Vagina (tissue), 2 donors: Measurements from ENCODE around the gene ADORA1. TPM values are rescaled to one million over a fixed set of nuclear protein-coding genes. Genes with fewer than 3 reads are reported as not detected.

ENCODE experiments used
- DNase-seq, 2 donors: peaks; one replicate each; pipeline ENCODE4 v3.0.0-alpha.2; 2017; ENCODE audit errors: extremely low spot score in 2 of 2
- H3K27ac ChIP-seq: fragments of 200-600 bp; sonication (generic); one replicate; pipeline ENCODE4 v1.5.1; 2019
- H3K27me3 ChIP-seq: fragments of 200-600 bp; sonication (generic); one replicate; pipeline ENCODE4 v1.5.1; 2019
- H3K36me3 ChIP-seq, 2 donors: fragments of 200-600 bp; sonication (generic); one replicate each; pipeline ENCODE4 v1.5.1; 2017 to 2019
- H3K4me1 ChIP-seq: fragments of 200-600 bp; sonication (generic); one replicate; pipeline ENCODE4 v1.5.1; 2019
- H3K4me3 ChIP-seq, 2 donors: fragments of 200-600 bp; sonication (generic); 1 replicate in 1 of 2; 2 replicates in 1 of 2; pipeline ENCODE4 v1.5.1; 2016 to 2019
- H3K9me3 ChIP-seq: fragments of 200-600 bp; sonication (generic); one replicate; pipeline ENCODE4 v1.5.1; 2019
- CTCF ChIP-seq, 3 experiments: fragments of 450-650 bp in 2 of 3; fragments of 200-600 bp in 1 of 3; sonication (generic) in 1 of 3; IDR thresholded peaks; one replicate each; pipeline ENCODE4 v1.5.1; 2017 to 2019; ENCODE audit warnings: antibody characterized with exemption in 3 of 3, mild to moderate bottlenecking in 2 of 3, moderate library complexity in 2 of 3
- POLR2A ChIP-seq, 2 donors: fragments of 450-650 bp; IDR thresholded peaks; one replicate each; pipeline ENCODE4 v1.6.1; 2017; ENCODE audit warnings: antibody characterized with exemption in 2 of 2, mild to moderate bottlenecking in 2 of 2, moderate library complexity in 2 of 2
- POLR2AphosphoS5 ChIP-seq, 2 donors: sonication (generic); formaldehyde crosslinking; IDR thresholded peaks; one replicate each; pipeline ENCODE4 v1.9.0; 2017; ENCODE audit warnings: antibody characterized with exemption in 2 of 2, mild to moderate bottlenecking in 2 of 2, low read depth in 1 of 2; ENCODE audit not compliant: insufficient read depth in 1 of 2
- intact Hi-C: fragments of 100-400 bp; cut with DNase I; formaldehyde crosslinking; loops from one replicate; pipeline ENCODE4 v1.15.1; 2023
- total RNA-seq: library from RNA; depleted of rRNA; stranded (reverse); fragments of >200 nt; gene quantifications from one replicate; pipeline ENCODE4 v1.2.3, GENCODE V29; 2016

The ADORA1 gene
- total RNA-seq, 1 donor from 2014 or later: 5.2 TPM

GRCh38 chr1:203082231-203082505 is 45.4 kb upstream of the ADORA1 start:
- Histone ChIP-seq H3K4me1 (no peaks in the 10 kb centered on the region), H3K4me3 (no peak overlapping the region), H3K9me3 (no peaks in the 10 kb centered on the region), H3K27ac (no peak overlapping the region), H3K27me3 (no peaks in the 10 kb centered on the region), H3K36me3 (no peaks in the 10 kb centered on the region)
- intact Hi-C loops: no loop called here
- TF ChIP-seq POLR2A (IDR thresholded peaks at IDR 0.05) (no peak), CTCF (IDR thresholded peaks at IDR 0.05) (no peak)
- DNase-seq: no peak

- DNase-seq: no peak
- Histone ChIP-seq H3K27me3 (no peaks in the 10 kb centered on the region), H3K9me3 (no peaks in the 10 kb centered on the region), H3K27ac (no peak overlapping the region), H3K4me1 (no peaks in the 10 kb centered on the region), H3K36me3 (no peaks in the 10 kb centered on the region), H3K4me3 (no peak overlapping the region)
- no peak for TF ChIP-seq POLR2A (IDR thresholded peaks at IDR 0.05)
- no peak for TF ChIP-seq POLR2AphosphoS5 (IDR thresholded peaks at IDR 0.05; ENCODE audit: insufficient read depth in 1 of 2, low read depth in 1 of 2)
- no peak for TF ChIP-seq CTCF (IDR thresholded peaks at IDR 0.05)
- intact Hi-C loops: no loop called here
Measured at GRCh38 chr1:203082571-203083462, 44.7 kb upstream of the ADORA1 start.

- Histone ChIP-seq H3K4me1 (no peaks in the 10 kb centered on the region), H3K36me3 (no peaks in the 10 kb centered on the region), H3K4me3 (no peak overlapping the region), H3K27me3 (no peaks in the 10 kb centered on the region), H3K27ac (no peak overlapping the region), H3K9me3 (no peaks in the 10 kb centered on the region)
- no peak for TF ChIP-seq POLR2A (IDR thresholded peaks at IDR 0.05)
- no peak for TF ChIP-seq CTCF (IDR thresholded peaks at IDR 0.05)
- no peak for TF ChIP-seq POLR2AphosphoS5 (IDR thresholded peaks at IDR 0.05; ENCODE audit: insufficient read depth in 1 of 2, low read depth in 1 of 2)
- DNase-seq: peak; percentile 76 to 91
- intact Hi-C loops: no loop called here
Measured at GRCh38 chr1:203083463-203083921, 44.0 kb upstream of the ADORA1 start.

- Histone ChIP-seq H3K9me3 (no peaks in the 10 kb centered on the region), H3K27ac (no peak overlapping the region), H3K36me3 (no peaks in the 10 kb centered on the region), H3K4me3 (no peak overlapping the region), H3K27me3 (no peaks in the 10 kb centered on the region), H3K4me1 (no peaks in the 10 kb centered on the region)
- TF ChIP-seq POLR2AphosphoS5 (IDR thresholded peaks at IDR 0.05; ENCODE audit: insufficient read depth in 1 of 2, low read depth in 1 of 2): no peak
- no peak for TF ChIP-seq CTCF (IDR thresholded peaks at IDR 0.05)
- no peak for TF ChIP-seq POLR2A (IDR thresholded peaks at IDR 0.05)
- peak; percentile 67 to 79 for DNase-seq
- intact Hi-C loops: no loop called here
Measured at GRCh38 chr1:203084588-203085527, 42.7 kb upstream of the ADORA1 start.
